ENCODE measurements around the gene WDR73.

WDR73 gene

GRCh38 chr15:84616235-84616634 lies 37.8 kb downstream of the WDR73 start:
- no peak for TF ChIP-seq EZH2phosphoT487 (IDR thresholded peaks at IDR 0.05; ENCODE audit: borderline replicate concordance)
- TF ChIP-seq CTCF (conservative IDR thresholded peaks at IDR 0.05; ENCODE audit: low read length) = no peak
- no peaks in the 10 kb centered on the region for H3F3A ChIP-seq (ENCODE audit: low read depth)

GRCh38 chr15:84611631-84612030 lies 42.5 kb downstream of the WDR73 start:
- Histone ChIP-seq H3K9ac (ENCODE audit: low read depth, low read length, poor library complexity, severe bottlenecking) (no peak overlapping the region), H3K36me3 (ENCODE audit: insufficient read depth, low read length) (peaks cover 4% of the 10 kb centered on the region; the same call in 1 of the 2 replicates), H3K79me2 (ENCODE audit: insufficient read depth, low read length) (peaks cover 87% of the 10 kb centered on the region), H3F3A (ENCODE audit: low read depth) (no peaks in the 10 kb centered on the region), H3K4me2 (ENCODE audit: low read depth, low read length, poor library complexity, severe bottlenecking) (no peak overlapping the region), H4K20me1 (ENCODE audit: insufficient read depth, low read length, poor library complexity, severe bottlenecking) (peaks cover 28% of the 10 kb centered on the region), H3K4me3 (ENCODE audit: low read length, poor library complexity, severe bottlenecking) (no peak overlapping the region), H3K9me3 (ENCODE audit: insufficient read depth, low read depth, low read length) (no peaks in the 10 kb centered on the region), H3K27me3 (ENCODE audit: insufficient read depth, low read length, poor library complexity, severe bottlenecking) (no peaks in the 10 kb centered on the region), H3K4me1 (ENCODE audit: insufficient read depth, low read length, poor library complexity, severe bottlenecking) (peaks cover 4% of the 10 kb centered on the region), H2AFZ (ENCODE audit: low read length) (no peak overlapping the region), H3K9me2 (replicated peaks; ENCODE audit: low read depth, low read length) (no peaks in the 10 kb centered on the region)
- TF ChIP-seq EZH2phosphoT487 (IDR thresholded peaks at IDR 0.05; ENCODE audit: borderline replicate concordance) = no peak
- TF ChIP-seq CTCF (conservative IDR thresholded peaks at IDR 0.05; ENCODE audit: low read length) = no peak

More at GRCh38 chr15:84616235-84616634, 37.8 kb downstream of the WDR73 start:
- Histone ChIP-seq H3K4me1 (ENCODE audit: insufficient read depth, low read length, poor library complexity, severe bottlenecking) (no peaks in the 10 kb centered on the region), H3K9me3 (ENCODE audit: insufficient read depth, low read depth, low read length) (peaks cover 9% of the 10 kb centered on the region; the same call in 1 of the 2 replicates), H3K9me2 (replicated peaks; ENCODE audit: low read depth, low read length) (no peaks in the 10 kb centered on the region), H4K20me1 (ENCODE audit: insufficient read depth, low read length, poor library complexity, severe bottlenecking) (peaks cover 9% of the 10 kb centered on the region), H2AFZ (ENCODE audit: low read length) (no peak overlapping the region), H3K79me2 (ENCODE audit: insufficient read depth, low read length) (peaks cover 62% of the 10 kb centered on the region), H3K4me2 (ENCODE audit: low read depth, low read length, poor library complexity, severe bottlenecking) (no peak overlapping the region), H3K4me3 (ENCODE audit: low read length, poor library complexity, severe bottlenecking) (no peak overlapping the region), H3K9ac (ENCODE audit: low read depth, low read length, poor library complexity, severe bottlenecking) (no peak overlapping the region), H3K27me3 (ENCODE audit: insufficient read depth, low read length, poor library complexity, severe bottlenecking) (no peaks in the 10 kb centered on the region), H3K36me3 (ENCODE audit: insufficient read depth, low read length) (peaks cover 23% of the 10 kb centered on the region)

- no peaks in the 10 kb centered on the region for H3K9me3 ChIP-seq (ENCODE audit: insufficient read depth, low read depth, low read length)
- H4K20me1 ChIP-seq (ENCODE audit: insufficient read depth, low read length, poor library complexity, severe bottlenecking) = peaks cover 45% of the 10 kb centered on the region
- H3K36me3 ChIP-seq (ENCODE audit: insufficient read depth, low read length) = peaks cover 5% of the 10 kb centered on the region; the same call in 1 of the 2 replicates
- no peaks in the 10 kb centered on the region for H3F3A ChIP-seq (ENCODE audit: low read depth)
- no peak for TF ChIP-seq CTCF (conservative IDR thresholded peaks at IDR 0.05; ENCODE audit: low read length)
- no peak for TF ChIP-seq EZH2phosphoT487 (IDR thresholded peaks at IDR 0.05; ENCODE audit: borderline replicate concordance)
- H3K9ac ChIP-seq (ENCODE audit: low read depth, low read length, poor library complexity, severe bottlenecking) = no peak overlapping the region
- H3K4me2 ChIP-seq (ENCODE audit: low read depth, low read length, poor library complexity, severe bottlenecking) = no peak overlapping the region
- H3K4me3 ChIP-seq (ENCODE audit: low read length, poor library complexity, severe bottlenecking) = no peak overlapping the region
- H3K4me1 ChIP-seq (ENCODE audit: insufficient read depth, low read length, poor library complexity, severe bottlenecking) = peaks cover 19% of the 10 kb centered on the region
- no peaks in the 10 kb centered on the region for H3K27me3 ChIP-seq (ENCODE audit: insufficient read depth, low read length, poor library complexity, severe bottlenecking)
- H3K9me2 ChIP-seq (replicated peaks; ENCODE audit: low read depth, low read length) = no peaks in the 10 kb centered on the region
- peaks cover 90% of the 10 kb centered on the region for H3K79me2 ChIP-seq (ENCODE audit: insufficient read depth, low read length)
- no peak overlapping the region for H2AFZ ChIP-seq (ENCODE audit: low read length)
Measured at GRCh38 chr15:84609818-84610525, 44.1 kb downstream of the WDR73 start.

All from Loucy (cell line).